GM23338 (cell line): ENCODE data around the gene NPTXR. TPM values are rescaled to one million over a fixed set of nuclear protein-coding genes. Genes with fewer than 3 reads are reported as not detected.

Experiments
- ATAC-seq: fragments of 200-7000 bp; cut with Tn5 transposase; 3 replicates; pipeline ENCODE4 v1.9.1; 2020
- DNase-seq: peaks from one replicate; pipeline ENCODE4 v3.0.0-alpha.2; 2015; ENCODE audit warnings: low spot score
- H2AFZ ChIP-seq: fragments of 200-600 bp; sonication (generic); 2 replicates; pipeline ENCODE4 v1.8.0; 2016; ENCODE audit warnings: antibody characterized with exemption, mild to moderate bottlenecking, moderate library complexity
- H3F3A ChIP-seq: fragments of 200-600 bp; sonication (generic); replicated peaks from 2 replicates; pipeline ENCODE4 v1.8.0; 2017; ENCODE audit warnings: antibody characterized with exemption, mixed run types, low read depth
- H3K27ac ChIP-seq: fragments of 200-600 bp; sonication (generic); 2 replicates; pipeline ENCODE4 v1.6.1; 2016; ENCODE audit warnings: low read depth
- H3K27me3 ChIP-seq: fragments of 200-600 bp; sonication (generic); 2 replicates; pipeline ENCODE4 v1.8.0; 2016; ENCODE audit warnings: mild to moderate bottlenecking, mixed run types, moderate library complexity; ENCODE audit not compliant: insufficient read depth
- H3K36me3 ChIP-seq: fragments of 200-600 bp; sonication (generic); 2 replicates; pipeline ENCODE4 v1.8.0; 2016; ENCODE audit warnings: mild to moderate bottlenecking; ENCODE audit not compliant: insufficient read depth
- H3K4me1 ChIP-seq: fragments of 200-600 bp; sonication (generic); 2 replicates; pipeline ENCODE4 v1.8.0; 2016; ENCODE audit warnings: mild to moderate bottlenecking, moderate library complexity; ENCODE audit not compliant: insufficient read depth
- H3K4me2 ChIP-seq: fragments of 200-600 bp; sonication (generic); 2 replicates; pipeline ENCODE4 v1.7.1; 2017; ENCODE audit warnings: mixed run types
- H3K4me3 ChIP-seq: fragments of 200-600 bp; sonication (generic); 2 replicates; pipeline ENCODE4 v1.6.1; 2016; ENCODE audit warnings: mixed run types
- H3K79me2 ChIP-seq: fragments of 200-600 bp; sonication (generic); replicated peaks from 2 replicates; pipeline ENCODE4 v1.8.0; 2017; ENCODE audit warnings: mild to moderate bottlenecking; ENCODE audit not compliant: insufficient read depth
- H3K9me2 ChIP-seq: fragments of 200-600 bp; sonication (generic); 2 replicates; pipeline ENCODE4 v1.8.0; 2017; ENCODE audit not compliant: insufficient read depth
- H4K20me1 ChIP-seq: fragments of 200-600 bp; sonication (generic); replicated peaks from 2 replicates; pipeline ENCODE4 v1.8.0; 2017; ENCODE audit warnings: mild to moderate bottlenecking; ENCODE audit not compliant: insufficient read depth
- H3K27ac Mint-ChIP-seq: 2 replicates; pipeline ENCODE4 v1.8.0; 2020; ENCODE audit warnings: inconsistent platforms, mild to moderate bottlenecking, moderate library complexity, mixed read lengths
- H3K27me3 Mint-ChIP-seq: 3 replicates; pipeline ENCODE4 v1.8.0; 2022; ENCODE audit warnings: low read depth, mild to moderate bottlenecking, moderate library complexity, mixed read lengths, inconsistent platforms; ENCODE audit not compliant: insufficient read depth, poor library complexity
- H3K36me3 Mint-ChIP-seq: 3 replicates; pipeline ENCODE4 v1.8.0; 2021; ENCODE audit warnings: low read depth, mild to moderate bottlenecking, inconsistent platforms, moderate library complexity, mixed read lengths
- H3K4me1 Mint-ChIP-seq: 3 replicates; pipeline ENCODE4 v1.8.0; 2020; ENCODE audit warnings: mild to moderate bottlenecking, inconsistent platforms, mixed read lengths
- H3K4me3 Mint-ChIP-seq: 3 replicates; pipeline ENCODE4 v1.8.0; 2021; ENCODE audit warnings: moderate library complexity, mild to moderate bottlenecking, inconsistent platforms, mixed read lengths
- H3K9me3 Mint-ChIP-seq: 3 replicates; pipeline ENCODE4 v1.8.0; 2020; ENCODE audit warnings: moderate library complexity, mild to moderate bottlenecking, inconsistent platforms, mixed read lengths
- CREB1 ChIP-seq: fragments of 250-450 bp; sonication (Bioruptor Pico); IDR thresholded peaks from 2 replicates; pipeline ENCODE4 v1.5.0; 2020; ENCODE audit warnings: low read depth, mild to moderate bottlenecking, moderate library complexity
- EZH2phosphoT487 ChIP-seq: fragments of 200-600 bp; sonication (generic); IDR thresholded peaks from one replicate; pipeline ENCODE4 v1.8.1; 2018; ENCODE audit warnings: antibody characterized with exemption; ENCODE audit not compliant: unreplicated experiment
- NANOG ChIP-seq: IDR thresholded peaks from 2 replicates; pipeline ENCODE4 v1.6.1; 2016; ENCODE audit warnings: antibody characterized with exemption, borderline replicate concordance
- STAT1 ChIP-seq: IDR thresholded peaks from one replicate; pipeline ENCODE4 v1.6.1; 2016; ENCODE audit warnings: antibody characterized with exemption; ENCODE audit not compliant: unreplicated experiment
- ZNF114 ChIP-seq: fragments of 250-450 bp; sonication (Bioruptor Pico); IDR thresholded peaks from 2 replicates; pipeline ENCODE4 v1.5.0; 2020; ENCODE audit warnings: mild to moderate bottlenecking, moderate library complexity
- polyA plus RNA-seq: library from polyadenylated mRNA; unstranded; fragments of >200 nt; fragmentation: Nextera tagmentation; extraction: Ambion mirVana; gene quantifications from 2 replicates; pipeline ENCODE4 v1.2.1, GENCODE V29; 2016
- total RNA-seq: library from RNA; depleted of rRNA; stranded (reverse); fragments of >200 nt; shearing (Covaris generic); gene quantifications from 2 replicates; pipeline ENCODE4 v1.2.3, GENCODE V29; 2014
- TF ChIP-seq, protein P1 (sequence below), 2 experiments: fragments of 200-600 bp in 1 of 2; sonication (generic) in 1 of 2; conservative IDR thresholded peaks; 2 replicates each; pipeline versions ENCODE4 v1.5.1 to v1.6.1; 2016 to 2017; ENCODE audit warnings: antibody characterized with exemption in 2 of 2, low read depth in 2 of 2, mild to moderate bottlenecking in 2 of 2, moderate library complexity in 1 of 2
- TF ChIP-seq, protein P2 (sequence below): fragments of 250-450 bp; sonication (Bioruptor Pico); IDR thresholded peaks from 2 replicates; pipeline ENCODE4 v1.5.0; 2020; ENCODE audit warnings: mild to moderate bottlenecking, moderate library complexity
- TF ChIP-seq, protein P3 (sequence below): IDR thresholded peaks from one replicate; pipeline ENCODE4 v1.6.1; 2018; ENCODE audit warnings: antibody characterized with exemption; ENCODE audit not compliant: unreplicated experiment
- TF ChIP-seq, protein P4 (sequence below): IDR thresholded peaks from 2 replicates; pipeline ENCODE4 v1.6.1; 2016; ENCODE audit warnings: antibody characterized with exemption

The NPTXR gene
- total and polyA plus RNA-seq, 2 experiments from 2014 or later: 0.89 to 13.4 TPM

DNA sequence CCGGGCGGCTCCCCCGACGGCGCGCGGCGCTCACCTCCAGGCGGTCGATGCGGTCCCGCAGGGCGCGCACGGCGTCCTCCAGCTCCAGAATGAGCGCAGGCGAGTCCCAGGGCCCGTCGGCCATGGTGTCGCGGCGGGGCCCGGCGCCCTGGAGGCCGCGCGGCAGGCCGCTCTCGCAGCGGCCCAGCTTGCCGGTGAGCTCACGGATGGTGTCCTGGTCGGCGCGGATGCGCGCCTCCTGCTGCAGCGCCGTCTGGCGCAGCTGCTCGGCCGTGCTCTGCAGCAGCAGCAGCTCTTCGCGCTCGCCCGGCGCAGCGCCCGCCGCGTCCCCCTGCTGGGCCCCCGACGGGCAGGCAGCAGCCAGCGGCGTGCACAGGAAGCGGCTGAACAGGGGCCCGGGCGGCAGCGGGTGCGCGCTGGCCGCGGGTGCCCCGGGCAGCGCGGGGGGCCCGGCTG, 599 bp downstream of the NPTXR start:
- Histone ChIP-seq H4K20me1 (peaks cover 4% of the 10 kb centered on the region; the same call in 1 of the 2 replicates), H3K4me3 (peak overlapping the region; percentile 66), H3K79me2 (no peaks in the 10 kb centered on the region), H3F3A (no peaks in the 10 kb centered on the region), H2AFZ (peak overlapping the region; percentile 81), H3K4me1 (0 out of 2 replicates have a peak, but pooled peaks cover 7% of the 10 kb centered on the region), H3K27me3 (peaks cover 52% of the 10 kb centered on the region), H3K4me2 (peak overlapping the region; percentile 85), H3K27ac (no peak overlapping the region), H3K9me2 (no peaks in the 10 kb centered on the region), H3K36me3 (no peaks in the 10 kb centered on the region)
- ATAC-seq: peak; percentile 71
- H3K4me1 Mint-ChIP-seq: peaks cover 24% of the 10 kb centered on the region
- H3K4me3 Mint-ChIP-seq: no peak overlapping the region; the same call in 2 of the 3 replicates
- H3K9me3 Mint-ChIP-seq: no peaks in the 10 kb centered on the region
- no peak overlapping the region for H3K27ac Mint-ChIP-seq
- H3K36me3 Mint-ChIP-seq: no peaks in the 10 kb centered on the region; the same call in 2 of the 3 replicates
- no peak for TF ChIP-seq ZNF114
- TF ChIP-seq, protein P1, sequence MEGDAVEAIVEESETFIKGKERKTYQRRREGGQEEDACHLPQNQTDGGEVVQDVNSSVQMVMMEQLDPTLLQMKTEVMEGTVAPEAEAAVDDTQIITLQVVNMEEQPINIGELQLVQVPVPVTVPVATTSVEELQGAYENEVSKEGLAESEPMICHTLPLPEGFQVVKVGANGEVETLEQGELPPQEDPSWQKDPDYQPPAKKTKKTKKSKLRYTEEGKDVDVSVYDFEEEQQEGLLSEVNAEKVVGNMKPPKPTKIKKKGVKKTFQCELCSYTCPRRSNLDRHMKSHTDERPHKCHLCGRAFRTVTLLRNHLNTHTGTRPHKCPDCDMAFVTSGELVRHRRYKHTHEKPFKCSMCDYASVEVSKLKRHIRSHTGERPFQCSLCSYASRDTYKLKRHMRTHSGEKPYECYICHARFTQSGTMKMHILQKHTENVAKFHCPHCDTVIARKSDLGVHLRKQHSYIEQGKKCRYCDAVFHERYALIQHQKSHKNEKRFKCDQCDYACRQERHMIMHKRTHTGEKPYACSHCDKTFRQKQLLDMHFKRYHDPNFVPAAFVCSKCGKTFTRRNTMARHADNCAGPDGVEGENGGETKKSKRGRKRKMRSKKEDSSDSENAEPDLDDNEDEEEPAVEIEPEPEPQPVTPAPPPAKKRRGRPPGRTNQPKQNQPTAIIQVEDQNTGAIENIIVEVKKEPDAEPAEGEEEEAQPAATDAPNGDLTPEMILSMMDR (conservative IDR thresholded peaks at IDR 0.05; ENCODE audit: low read depth in 2 of 2): peak in 1 of 2 experiments; percentile 30; a peak in 1 of 4 replicates
- TF ChIP-seq, protein P2, sequence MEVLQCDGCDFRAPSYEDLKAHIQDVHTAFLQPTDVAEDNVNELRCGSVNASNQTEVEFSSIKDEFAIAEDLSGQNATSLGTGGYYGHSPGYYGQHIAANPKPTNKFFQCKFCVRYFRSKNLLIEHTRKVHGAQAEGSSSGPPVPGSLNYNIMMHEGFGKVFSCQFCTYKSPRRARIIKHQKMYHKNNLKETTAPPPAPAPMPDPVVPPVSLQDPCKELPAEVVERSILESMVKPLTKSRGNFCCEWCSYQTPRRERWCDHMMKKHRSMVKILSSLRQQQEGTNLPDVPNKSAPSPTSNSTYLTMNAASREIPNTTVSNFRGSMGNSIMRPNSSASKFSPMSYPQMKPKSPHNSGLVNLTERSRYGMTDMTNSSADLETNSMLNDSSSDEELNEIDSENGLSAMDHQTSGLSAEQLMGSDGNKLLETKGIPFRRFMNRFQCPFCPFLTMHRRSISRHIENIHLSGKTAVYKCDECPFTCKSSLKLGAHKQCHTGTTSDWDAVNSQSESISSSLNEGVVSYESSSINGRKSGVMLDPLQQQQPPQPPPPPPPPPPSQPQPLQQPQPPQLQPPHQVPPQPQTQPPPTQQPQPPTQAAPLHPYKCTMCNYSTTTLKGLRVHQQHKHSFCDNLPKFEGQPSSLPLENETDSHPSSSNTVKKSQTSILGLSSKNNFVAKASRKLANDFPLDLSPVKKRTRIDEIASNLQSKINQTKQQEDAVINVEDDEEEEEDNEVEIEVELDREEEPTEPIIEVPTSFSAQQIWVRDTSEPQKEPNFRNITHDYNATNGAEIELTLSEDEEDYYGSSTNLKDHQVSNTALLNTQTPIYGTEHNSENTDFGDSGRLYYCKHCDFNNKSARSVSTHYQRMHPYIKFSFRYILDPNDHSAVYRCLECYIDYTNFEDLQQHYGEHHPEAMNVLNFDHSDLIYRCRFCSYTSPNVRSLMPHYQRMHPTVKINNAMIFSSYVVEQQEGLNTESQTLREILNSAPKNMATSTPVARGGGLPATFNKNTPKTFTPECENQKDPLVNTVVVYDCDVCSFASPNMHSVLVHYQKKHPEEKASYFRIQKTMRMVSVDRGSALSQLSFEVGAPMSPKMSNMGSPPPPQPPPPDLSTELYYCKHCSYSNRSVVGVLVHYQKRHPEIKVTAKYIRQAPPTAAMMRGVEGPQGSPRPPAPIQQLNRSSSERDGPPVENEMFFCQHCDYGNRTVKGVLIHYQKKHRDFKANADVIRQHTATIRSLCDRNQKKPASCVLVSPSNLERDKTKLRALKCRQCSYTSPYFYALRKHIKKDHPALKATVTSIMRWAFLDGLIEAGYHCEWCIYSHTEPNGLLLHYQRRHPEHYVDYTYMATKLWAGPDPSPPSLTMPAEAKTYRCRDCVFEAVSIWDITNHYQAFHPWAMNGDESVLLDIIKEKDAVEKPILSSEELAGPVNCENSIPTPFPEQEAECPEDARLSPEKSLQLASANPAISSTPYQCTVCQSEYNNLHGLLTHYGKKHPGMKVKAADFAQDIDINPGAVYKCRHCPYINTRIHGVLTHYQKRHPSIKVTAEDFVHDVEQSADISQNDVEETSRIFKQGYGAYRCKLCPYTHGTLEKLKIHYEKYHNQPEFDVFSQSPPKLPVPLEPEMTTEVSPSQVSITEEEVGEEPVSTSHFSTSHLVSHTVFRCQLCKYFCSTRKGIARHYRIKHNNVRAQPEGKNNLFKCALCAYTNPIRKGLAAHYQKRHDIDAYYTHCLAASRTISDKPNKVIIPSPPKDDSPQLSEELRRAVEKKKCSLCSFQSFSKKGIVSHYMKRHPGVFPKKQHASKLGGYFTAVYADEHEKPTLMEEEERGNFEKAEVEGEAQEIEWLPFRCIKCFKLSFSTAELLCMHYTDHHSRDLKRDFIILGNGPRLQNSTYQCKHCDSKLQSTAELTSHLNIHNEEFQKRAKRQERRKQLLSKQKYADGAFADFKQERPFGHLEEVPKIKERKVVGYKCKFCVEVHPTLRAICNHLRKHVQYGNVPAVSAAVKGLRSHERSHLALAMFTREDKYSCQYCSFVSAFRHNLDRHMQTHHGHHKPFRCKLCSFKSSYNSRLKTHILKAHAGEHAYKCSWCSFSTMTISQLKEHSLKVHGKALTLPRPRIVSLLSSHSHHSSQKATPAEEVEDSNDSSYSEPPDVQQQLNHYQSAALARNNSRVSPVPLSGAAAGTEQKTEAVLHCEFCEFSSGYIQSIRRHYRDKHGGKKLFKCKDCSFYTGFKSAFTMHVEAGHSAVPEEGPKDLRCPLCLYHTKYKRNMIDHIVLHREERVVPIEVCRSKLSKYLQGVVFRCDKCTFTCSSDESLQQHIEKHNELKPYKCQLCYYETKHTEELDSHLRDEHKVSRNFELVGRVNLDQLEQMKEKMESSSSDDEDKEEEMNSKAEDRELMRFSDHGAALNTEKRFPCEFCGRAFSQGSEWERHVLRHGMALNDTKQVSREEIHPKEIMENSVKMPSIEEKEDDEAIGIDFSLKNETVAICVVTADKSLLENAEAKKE (CRISPR knock-in tag): no peak
- TF ChIP-seq, protein P3, sequence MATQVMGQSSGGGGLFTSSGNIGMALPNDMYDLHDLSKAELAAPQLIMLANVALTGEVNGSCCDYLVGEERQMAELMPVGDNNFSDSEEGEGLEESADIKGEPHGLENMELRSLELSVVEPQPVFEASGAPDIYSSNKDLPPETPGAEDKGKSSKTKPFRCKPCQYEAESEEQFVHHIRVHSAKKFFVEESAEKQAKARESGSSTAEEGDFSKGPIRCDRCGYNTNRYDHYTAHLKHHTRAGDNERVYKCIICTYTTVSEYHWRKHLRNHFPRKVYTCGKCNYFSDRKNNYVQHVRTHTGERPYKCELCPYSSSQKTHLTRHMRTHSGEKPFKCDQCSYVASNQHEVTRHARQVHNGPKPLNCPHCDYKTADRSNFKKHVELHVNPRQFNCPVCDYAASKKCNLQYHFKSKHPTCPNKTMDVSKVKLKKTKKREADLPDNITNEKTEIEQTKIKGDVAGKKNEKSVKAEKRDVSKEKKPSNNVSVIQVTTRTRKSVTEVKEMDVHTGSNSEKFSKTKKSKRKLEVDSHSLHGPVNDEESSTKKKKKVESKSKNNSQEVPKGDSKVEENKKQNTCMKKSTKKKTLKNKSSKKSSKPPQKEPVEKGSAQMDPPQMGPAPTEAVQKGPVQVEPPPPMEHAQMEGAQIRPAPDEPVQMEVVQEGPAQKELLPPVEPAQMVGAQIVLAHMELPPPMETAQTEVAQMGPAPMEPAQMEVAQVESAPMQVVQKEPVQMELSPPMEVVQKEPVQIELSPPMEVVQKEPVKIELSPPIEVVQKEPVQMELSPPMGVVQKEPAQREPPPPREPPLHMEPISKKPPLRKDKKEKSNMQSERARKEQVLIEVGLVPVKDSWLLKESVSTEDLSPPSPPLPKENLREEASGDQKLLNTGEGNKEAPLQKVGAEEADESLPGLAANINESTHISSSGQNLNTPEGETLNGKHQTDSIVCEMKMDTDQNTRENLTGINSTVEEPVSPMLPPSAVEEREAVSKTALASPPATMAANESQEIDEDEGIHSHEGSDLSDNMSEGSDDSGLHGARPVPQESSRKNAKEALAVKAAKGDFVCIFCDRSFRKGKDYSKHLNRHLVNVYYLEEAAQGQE: no peak
- TF ChIP-seq STAT1: no peak
- TF ChIP-seq CREB1 (CRISPR knock-in tag): no peak
- TF ChIP-seq NANOG: no peak
- TF ChIP-seq EZH2phosphoT487: no peak
- TF ChIP-seq, protein P4, sequence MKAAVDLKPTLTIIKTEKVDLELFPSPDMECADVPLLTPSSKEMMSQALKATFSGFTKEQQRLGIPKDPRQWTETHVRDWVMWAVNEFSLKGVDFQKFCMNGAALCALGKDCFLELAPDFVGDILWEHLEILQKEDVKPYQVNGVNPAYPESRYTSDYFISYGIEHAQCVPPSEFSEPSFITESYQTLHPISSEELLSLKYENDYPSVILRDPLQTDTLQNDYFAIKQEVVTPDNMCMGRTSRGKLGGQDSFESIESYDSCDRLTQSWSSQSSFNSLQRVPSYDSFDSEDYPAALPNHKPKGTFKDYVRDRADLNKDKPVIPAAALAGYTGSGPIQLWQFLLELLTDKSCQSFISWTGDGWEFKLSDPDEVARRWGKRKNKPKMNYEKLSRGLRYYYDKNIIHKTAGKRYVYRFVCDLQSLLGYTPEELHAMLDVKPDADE: no peak
- peak; percentile 73 for DNase-seq
- peaks cover 43% of the 10 kb centered on the region for H3K27me3 Mint-ChIP-seq
